AG04450 (cell line): ENCODE data around the gene SLC24A4. TPM values are rescaled to one million over a fixed set of nuclear protein-coding genes. Genes with fewer than 3 reads are reported as not detected.

Experiments
- CTCF ChIA-PET: fragments of 300-600, 350-600 bp; formaldehyde crosslinking; extraction: SDS; loops from one replicate; lab custom pipeline; 2022; ENCODE audit warnings: antibody characterized with exemption, inconsistent platforms; lab: Charles Lee
- POLR2A ChIA-PET: fragments of 350-600 bp; formaldehyde crosslinking; extraction: SDS; loops from one replicate; lab custom pipeline; 2021; ENCODE audit warnings: antibody characterized with exemption, inconsistent platforms; lab: Yijun Ruan, JAX
- DNase-seq: peaks from one replicate; pipeline ENCODE4 v3.0.0-alpha.2; 2011; ENCODE audit warnings: low read depth, low spot score
- H3K27ac ChIP-seq: one replicate; pipeline ENCODE4 v1.5.1; 2012; ENCODE audit warnings: low read depth, low read length, control low read depth
- H3K27me3 ChIP-seq: one replicate; pipeline ENCODE4 v1.6.0; 2012; ENCODE audit warnings: low read length; ENCODE audit not compliant: control insufficient read depth, insufficient read depth
- H3K4me3 ChIP-seq: 2 replicates; pipeline ENCODE4 v1.5.1; 2011; ENCODE audit warnings: mild to moderate bottlenecking, low read depth, low read length, control low read depth
- H3K9me3 ChIP-seq: 2 replicates; pipeline ENCODE4 v1.5.1; 2012; ENCODE audit warnings: low read length; ENCODE audit not compliant: control insufficient read depth, insufficient read depth
- polyA plus RNA-seq: library from polyadenylated mRNA; depleted of rRNA; stranded (reverse); fragments of >200 nt; gene quantifications from 2 replicates; pipeline ENCODE4 v1.2.3, GENCODE V29; 2011
- TF ChIP-seq, protein P1 (sequence below): IDR thresholded peaks from 2 replicates; pipeline ENCODE4 v1.5.1; 2011; ENCODE audit warnings: low read depth, low read length, control low read depth, inconsistent platforms

SLC24A4 gene
- polyA plus RNA-seq, 1 experiment = not detected

- CTCF ChIA-PET = no interaction called here
- Histone ChIP-seq H3K27ac (no peak overlapping the region), H3K27me3 (peaks cover 5% of the 10 kb centered on the region), H3K4me3 (no peak overlapping the region), H3K9me3 (no peaks in the 10 kb centered on the region; the same call in 1 of the 2 replicates)
- no peak for DNase-seq
- POLR2A ChIA-PET = no interaction called here
- TF ChIP-seq, protein P1, sequence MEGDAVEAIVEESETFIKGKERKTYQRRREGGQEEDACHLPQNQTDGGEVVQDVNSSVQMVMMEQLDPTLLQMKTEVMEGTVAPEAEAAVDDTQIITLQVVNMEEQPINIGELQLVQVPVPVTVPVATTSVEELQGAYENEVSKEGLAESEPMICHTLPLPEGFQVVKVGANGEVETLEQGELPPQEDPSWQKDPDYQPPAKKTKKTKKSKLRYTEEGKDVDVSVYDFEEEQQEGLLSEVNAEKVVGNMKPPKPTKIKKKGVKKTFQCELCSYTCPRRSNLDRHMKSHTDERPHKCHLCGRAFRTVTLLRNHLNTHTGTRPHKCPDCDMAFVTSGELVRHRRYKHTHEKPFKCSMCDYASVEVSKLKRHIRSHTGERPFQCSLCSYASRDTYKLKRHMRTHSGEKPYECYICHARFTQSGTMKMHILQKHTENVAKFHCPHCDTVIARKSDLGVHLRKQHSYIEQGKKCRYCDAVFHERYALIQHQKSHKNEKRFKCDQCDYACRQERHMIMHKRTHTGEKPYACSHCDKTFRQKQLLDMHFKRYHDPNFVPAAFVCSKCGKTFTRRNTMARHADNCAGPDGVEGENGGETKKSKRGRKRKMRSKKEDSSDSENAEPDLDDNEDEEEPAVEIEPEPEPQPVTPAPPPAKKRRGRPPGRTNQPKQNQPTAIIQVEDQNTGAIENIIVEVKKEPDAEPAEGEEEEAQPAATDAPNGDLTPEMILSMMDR = no peak
Observed at GRCh38 chr14:92440345-92441003, 117.5 kb downstream of the SLC24A4 start.

- POLR2A ChIA-PET = no interaction called here
Observed at GRCh38 chr14:92441751-92442504, 119.0 kb downstream of the SLC24A4 start.

GRCh38 chr14:92443167-92443566, 120.2 kb downstream of the SLC24A4 start:
- TF ChIP-seq, protein P1 = no peak
- POLR2A ChIA-PET = no interaction called here

More at GRCh38 chr14:92441751-92442504, 119.0 kb downstream of the SLC24A4 start:
- Histone ChIP-seq H3K27me3 (peaks cover 2% of the 10 kb centered on the region), H3K9me3 (no peaks in the 10 kb centered on the region; the same call in 1 of the 2 replicates), H3K27ac (no peak overlapping the region), H3K4me3 (no peak overlapping the region)
- DNase-seq = no peak
- TF ChIP-seq, protein P1 = no peak
- CTCF ChIA-PET = no interaction called here

DNA sequence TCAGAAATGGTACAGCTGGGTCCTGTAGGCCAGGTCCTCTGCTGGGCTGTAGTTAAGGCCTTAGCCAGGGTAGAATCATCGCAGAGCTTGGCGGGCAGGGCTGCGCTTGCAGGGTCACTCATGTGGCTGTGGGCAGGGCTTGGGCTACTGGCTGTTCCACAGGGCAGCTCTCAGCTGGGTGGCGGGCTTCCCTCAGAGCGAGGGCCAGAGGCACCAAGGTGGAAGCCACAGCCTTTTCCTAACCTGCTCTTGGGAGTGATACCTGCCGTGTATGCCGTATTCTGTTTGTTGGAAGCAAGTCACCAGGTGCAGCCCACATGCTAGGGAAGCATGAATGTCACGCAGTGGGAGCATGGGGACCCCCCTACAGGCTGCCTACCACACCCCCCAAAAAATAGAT, 120.8 kb downstream of the SLC24A4 start:
- ChIA-PET POLR2A (no interaction called here), CTCF (no interaction called here)
- H3K27ac ChIP-seq = no peak overlapping the region
- H3K9me3 ChIP-seq = no peaks in the 10 kb centered on the region; the same call in 1 of the 2 replicates
- H3K4me3 ChIP-seq = no peak overlapping the region
- no peaks in the 10 kb centered on the region for H3K27me3 ChIP-seq
- TF ChIP-seq, protein P1 = no peak
- DNase-seq = no peak

More at GRCh38 chr14:92443167-92443566, 120.2 kb downstream of the SLC24A4 start:
- CTCF ChIA-PET = no interaction called here
- Histone ChIP-seq H3K27ac (no peak overlapping the region), H3K4me3 (no peak overlapping the region), H3K27me3 (peaks cover 2% of the 10 kb centered on the region), H3K9me3 (no peaks in the 10 kb centered on the region; the same call in 1 of the 2 replicates)
- no peak for DNase-seq

DNA sequence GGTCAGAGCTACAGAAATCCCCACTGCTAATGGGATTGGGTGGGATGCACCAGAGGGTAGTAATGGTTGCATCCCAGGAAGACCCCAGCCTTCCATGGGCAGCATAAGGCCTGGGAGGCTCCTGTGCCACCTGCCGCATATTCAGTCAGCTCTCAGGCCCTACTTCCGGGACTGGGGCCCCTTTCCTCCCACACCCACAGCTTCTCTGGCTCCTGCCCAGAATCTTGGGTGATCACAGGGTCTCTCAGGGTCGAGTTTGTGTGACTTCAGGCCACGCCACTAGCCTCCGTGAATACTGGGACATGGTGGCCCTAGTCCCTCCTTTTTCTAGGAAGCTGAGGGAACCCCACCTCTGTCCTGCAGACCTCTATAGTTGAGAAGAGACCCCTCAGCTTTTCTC, 123.8 kb downstream of the SLC24A4 start:
- CTCF ChIA-PET = no interaction called here

More for the DNA sequence above, 123.8 kb downstream of the SLC24A4 start:
- no peaks in the 10 kb centered on the region for H3K27me3 ChIP-seq
- H3K4me3 ChIP-seq = no peak overlapping the region
- H3K9me3 ChIP-seq = no peaks in the 10 kb centered on the region; the same call in 1 of the 2 replicates
- H3K27ac ChIP-seq = no peak overlapping the region
- TF ChIP-seq, protein P1 = no peak
- DNase-seq = no peak
- POLR2A ChIA-PET = no interaction called here
